H9 (cell line): ENCODE results near the gene CORO2B. TPM values are rescaled to one million over a fixed set of nuclear protein-coding genes. Genes with fewer than 3 reads are reported as not detected.
A peak's percentile ranks its signal among the peaks of the same experiment; 100 is the strongest.

ENCODE experiments used
- DNase-seq: peaks from one replicate; pipeline ENCODE4 v3.0.0-alpha.2; 2017
- H2AFZ ChIP-seq: one replicate; pipeline ENCODE4 v1.6.1; 2013; ENCODE audit warnings: mild to moderate bottlenecking, low read length, control low read depth, moderate library complexity
- H2AK5ac ChIP-seq: 2 replicates; pipeline ENCODE4 v1.6.1; 2013; ENCODE audit warnings: low read length, control low read depth, mixed read lengths; ENCODE audit not compliant: insufficient read length
- H2BK120ac ChIP-seq: one replicate; pipeline ENCODE4 v1.6.1; 2013; ENCODE audit warnings: low read depth, mild to moderate bottlenecking, low read length, control low read depth, inconsistent platforms; ENCODE audit not compliant: poor library complexity, severe bottlenecking
- H2BK12ac ChIP-seq: 2 replicates; pipeline ENCODE4 v1.6.1; 2013; ENCODE audit warnings: low read length, control low read depth, mixed read lengths, low read depth; ENCODE audit not compliant: insufficient read length
- H2BK15ac ChIP-seq: 2 replicates; pipeline ENCODE4 v1.6.1; 2013; ENCODE audit warnings: low read depth, low read length, control low read depth
- H2BK20ac ChIP-seq: one replicate; pipeline ENCODE4 v1.6.1; 2013; ENCODE audit warnings: low read depth, mild to moderate bottlenecking, low read length, control low read depth, inconsistent platforms; ENCODE audit not compliant: poor library complexity, severe bottlenecking
- H2BK5ac ChIP-seq: 2 replicates; pipeline ENCODE4 v1.6.1; 2013; ENCODE audit warnings: low read length, control low read depth, mixed read lengths; ENCODE audit not compliant: insufficient read length
- H3K14ac ChIP-seq: 2 replicates; pipeline ENCODE4 v1.6.1; 2013; ENCODE audit warnings: low read length, control low read depth; ENCODE audit not compliant: insufficient read depth
- H3K18ac ChIP-seq: 2 replicates; pipeline ENCODE4 v1.6.1; 2013; ENCODE audit warnings: low read depth, mild to moderate bottlenecking, mixed read lengths, low read length, control low read depth; ENCODE audit not compliant: insufficient read length
- H3K23ac ChIP-seq: 2 replicates; pipeline ENCODE4 v1.6.1; 2013; ENCODE audit warnings: low read length, control low read depth, mixed read lengths, low read depth; ENCODE audit not compliant: insufficient read length
- H3K23me2 ChIP-seq: 2 replicates; pipeline ENCODE4 v1.6.1; 2013; ENCODE audit warnings: low read depth, mild to moderate bottlenecking, mixed read lengths, low read length, control low read depth; ENCODE audit not compliant: insufficient read length, poor library complexity, severe bottlenecking
- H3K27ac ChIP-seq: 2 replicates; pipeline ENCODE4 v1.5.1; 2013; ENCODE audit warnings: low read length, control low read depth, mixed read lengths, low read depth; ENCODE audit not compliant: insufficient read length
- H3K27me3 ChIP-seq: 2 replicates; pipeline ENCODE4 v1.6.1; 2013; ENCODE audit warnings: low read length, control low read depth, inconsistent platforms; ENCODE audit not compliant: insufficient read depth
- H3K4ac ChIP-seq: 2 replicates; pipeline ENCODE4 v1.6.1; 2013; ENCODE audit warnings: low read depth, mild to moderate bottlenecking, control low read depth, inconsistent platforms, low read length, moderate library complexity
- H3K4me1 ChIP-seq: 2 replicates; pipeline ENCODE4 v1.6.1; 2013; ENCODE audit warnings: low read length, control low read depth, inconsistent platforms; ENCODE audit not compliant: insufficient read depth
- H3K4me2 ChIP-seq: 2 replicates; pipeline ENCODE4 v1.6.1; 2013; ENCODE audit warnings: low read length, control low read depth, mixed read lengths; ENCODE audit not compliant: insufficient read length, insufficient read depth
- H3K56ac ChIP-seq: 2 replicates; pipeline ENCODE4 v1.6.1; 2013; ENCODE audit warnings: low read depth, mild to moderate bottlenecking, mixed read lengths, low read length, control low read depth; ENCODE audit not compliant: insufficient read length
- H3K79me1 ChIP-seq: 2 replicates; pipeline ENCODE4 v1.6.1; 2013; ENCODE audit warnings: low read depth, mild to moderate bottlenecking, moderate library complexity, low read length, control low read depth, inconsistent platforms; ENCODE audit not compliant: insufficient read depth, poor library complexity, severe bottlenecking
- H3K79me2 ChIP-seq: 2 replicates; pipeline ENCODE4 v1.6.1; 2013; ENCODE audit warnings: low read length, control low read depth, inconsistent platforms; ENCODE audit not compliant: insufficient read depth
- H3K9ac ChIP-seq: 2 replicates; pipeline ENCODE4 v1.6.1; 2013; ENCODE audit warnings: low read length, control low read depth, mixed read lengths; ENCODE audit not compliant: insufficient read length; ENCODE audit errors: extremely low read depth
- H3K9me3 ChIP-seq: one replicate; pipeline ENCODE4 v1.6.1; 2013; ENCODE audit warnings: low read depth, low read length, inconsistent platforms; ENCODE audit not compliant: control insufficient read depth
- H3T11ph ChIP-seq: one replicate; pipeline ENCODE4 v1.6.1; 2013; ENCODE audit warnings: mild to moderate bottlenecking, low read length, control low read depth, inconsistent platforms
- H4K20me1 ChIP-seq: one replicate; pipeline ENCODE4 v1.6.1; 2013; ENCODE audit not compliant: control insufficient read depth, insufficient read length, insufficient read depth
- H4K5ac ChIP-seq: 2 replicates; pipeline ENCODE4 v1.6.1; 2013; ENCODE audit warnings: low read depth, mild to moderate bottlenecking, mixed read lengths, low read length, control low read depth; ENCODE audit not compliant: insufficient read length
- H4K8ac ChIP-seq: replicated peaks from 2 replicates; pipeline ENCODE4 v1.6.1; 2013; ENCODE audit warnings: low read length, control low read depth, mixed read lengths, low read depth; ENCODE audit not compliant: insufficient read length
- H4K91ac ChIP-seq: 2 replicates; pipeline ENCODE4 v1.6.1; 2013; ENCODE audit warnings: low read depth, mild to moderate bottlenecking, moderate library complexity, mixed read lengths, low read length, control low read depth; ENCODE audit not compliant: insufficient read length
- H3K27ac Mint-ChIP-seq, 3 experiments: 2 replicates in 2 of 3; 3 replicates in 1 of 3; pipeline ENCODE4 v1.8.0; 2020 to 2021; ENCODE audit warnings: mixed read lengths in 3 of 3, mild to moderate bottlenecking in 1 of 3, moderate library complexity in 1 of 3
- H3K27me3 Mint-ChIP-seq: 2 replicates; pipeline ENCODE4 v1.8.0; 2021; ENCODE audit warnings: low read depth, mild to moderate bottlenecking, moderate library complexity, mixed read lengths
- H3K36me3 Mint-ChIP-seq, 3 experiments: 2 replicates in 2 of 3; 3 replicates in 1 of 3; pipeline ENCODE4 v1.8.0; 2020 to 2021; ENCODE audit warnings: low read depth in 3 of 3, mixed read lengths in 3 of 3; ENCODE audit not compliant: insufficient read depth in 1 of 3
- H3K4me1 Mint-ChIP-seq, 2 experiments: 2 replicates each; pipeline ENCODE4 v1.8.0; 2020; ENCODE audit warnings: mixed read lengths in 2 of 2
- H3K4me3 Mint-ChIP-seq, 2 experiments: 2 replicates in 1 of 2; 3 replicates in 1 of 2; pipeline ENCODE4 v1.8.0; 2020 to 2021; ENCODE audit warnings: mild to moderate bottlenecking in 2 of 2, mixed read lengths in 2 of 2, moderate library complexity in 1 of 2
- H3K9me3 Mint-ChIP-seq, 2 experiments: 2 replicates in 1 of 2; 3 replicates in 1 of 2; pipeline ENCODE4 v1.8.0; 2020; ENCODE audit warnings: mild to moderate bottlenecking in 2 of 2, mixed read lengths in 2 of 2, moderate library complexity in 1 of 2
- WGBS: extraction: QIAGEN DNeasy Blood & Tissue Kit; methylation state at CpG from one replicate; pipeline ENCODE4 v1.1.7; 2013; ENCODE audit warnings: missing lambda C conversion rate, low lambda C conversion rate, mixed read lengths; ENCODE audit not compliant: insufficient read length; ENCODE audit errors: extremely low coverage; 5-methylcytosine and 5-hydroxymethylcytosine counted together
- total RNA-seq: library from RNA; stranded (reverse); gene quantifications from 2 replicates; pipeline ENCODE4 v1.2.1, GENCODE V29; 2021
- TF ChIP-seq, protein P1 (sequence below): fragments of 200-600 bp; sonication (generic); conservative IDR thresholded peaks from 3 replicates; pipeline ENCODE4 v1.8.0; 2021; ENCODE audit warnings: antibody characterized with exemption, mild to moderate bottlenecking

CORO2B gene
- total RNA-seq, 1 experiment from 2014 or later: 3.1 TPM

GRCh38 chr15:68559345-68560310 is 19.2 kb upstream of the CORO2B start:
- peak overlapping the region; percentile 56 for H2AFZ ChIP-seq
- H2AK5ac ChIP-seq: no peak overlapping the region
- no peak overlapping the region for H3K4ac ChIP-seq
- no peak overlapping the region for H4K5ac ChIP-seq
- H2BK5ac ChIP-seq: no peak overlapping the region
- peak; percentile 95 for DNase-seq
- H2BK20ac ChIP-seq: no peak overlapping the region
- peaks cover 3 to 6% of the 10 kb centered on the region in 2 experiments; a peak in 3 of 5 replicates for H3K9me3 Mint-ChIP-seq
- TF ChIP-seq, protein P1, sequence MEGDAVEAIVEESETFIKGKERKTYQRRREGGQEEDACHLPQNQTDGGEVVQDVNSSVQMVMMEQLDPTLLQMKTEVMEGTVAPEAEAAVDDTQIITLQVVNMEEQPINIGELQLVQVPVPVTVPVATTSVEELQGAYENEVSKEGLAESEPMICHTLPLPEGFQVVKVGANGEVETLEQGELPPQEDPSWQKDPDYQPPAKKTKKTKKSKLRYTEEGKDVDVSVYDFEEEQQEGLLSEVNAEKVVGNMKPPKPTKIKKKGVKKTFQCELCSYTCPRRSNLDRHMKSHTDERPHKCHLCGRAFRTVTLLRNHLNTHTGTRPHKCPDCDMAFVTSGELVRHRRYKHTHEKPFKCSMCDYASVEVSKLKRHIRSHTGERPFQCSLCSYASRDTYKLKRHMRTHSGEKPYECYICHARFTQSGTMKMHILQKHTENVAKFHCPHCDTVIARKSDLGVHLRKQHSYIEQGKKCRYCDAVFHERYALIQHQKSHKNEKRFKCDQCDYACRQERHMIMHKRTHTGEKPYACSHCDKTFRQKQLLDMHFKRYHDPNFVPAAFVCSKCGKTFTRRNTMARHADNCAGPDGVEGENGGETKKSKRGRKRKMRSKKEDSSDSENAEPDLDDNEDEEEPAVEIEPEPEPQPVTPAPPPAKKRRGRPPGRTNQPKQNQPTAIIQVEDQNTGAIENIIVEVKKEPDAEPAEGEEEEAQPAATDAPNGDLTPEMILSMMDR: peak; percentile 97
- no peaks in the 10 kb centered on the region for H3K79me2 ChIP-seq
- peaks cover 4% of the 10 kb centered on the region; the same call in 1 of the 2 replicates for H3K4me1 ChIP-seq
- no peaks in the 10 kb centered on the region for H3K79me1 ChIP-seq
- no peak overlapping the region for H4K8ac ChIP-seq
- H3K27me3 Mint-ChIP-seq: peaks cover 39% of the 10 kb centered on the region
- H3K4me3 Mint-ChIP-seq: peak overlapping the region; percentile 71 to 83
- no peak overlapping the region for H3K23ac ChIP-seq
- H3K27ac Mint-ChIP-seq: peak overlapping the region in 1 of 3 experiments; percentile 94; a peak in 4 of 7 replicates
- H4K20me1 ChIP-seq: no peaks in the 10 kb centered on the region
- no peak overlapping the region for H3K27ac ChIP-seq
- no peaks in the 10 kb centered on the region; the same call in 1 of the 2 replicates for H3K27me3 ChIP-seq
- H3K4me1 Mint-ChIP-seq: peaks cover 28 to 36% of the 10 kb centered on the region in 2 experiments
- H3K9ac ChIP-seq: peak overlapping the region; percentile 9
- H3K4me2 ChIP-seq: peak overlapping the region; percentile 86
- 0 out of 7 replicates have a peak, but pooled peaks cover 0 to 2% (median 0%) of the 10 kb centered on the region in 3 experiments for H3K36me3 Mint-ChIP-seq
- no CpG with 5 or more reads among the region's 54 CpGs for WGBS
- H2BK12ac ChIP-seq: no peak overlapping the region
- no peak overlapping the region for H3T11ph ChIP-seq
- H3K14ac ChIP-seq: peak overlapping the region; percentile 18; the same call in 1 of the 2 replicates
- no peak overlapping the region for H4K91ac ChIP-seq
- H2BK15ac ChIP-seq: no peak overlapping the region
- H3K56ac ChIP-seq: no peak overlapping the region
- no peak overlapping the region for H2BK120ac ChIP-seq
- H3K23me2 ChIP-seq: peaks cover 15% of the 10 kb centered on the region
- no peak overlapping the region for H3K18ac ChIP-seq
- H3K9me3 ChIP-seq: no peaks in the 10 kb centered on the region
